Measurements from ENCODE around the gene RUNX3.

The RUNX3 gene

DNA sequence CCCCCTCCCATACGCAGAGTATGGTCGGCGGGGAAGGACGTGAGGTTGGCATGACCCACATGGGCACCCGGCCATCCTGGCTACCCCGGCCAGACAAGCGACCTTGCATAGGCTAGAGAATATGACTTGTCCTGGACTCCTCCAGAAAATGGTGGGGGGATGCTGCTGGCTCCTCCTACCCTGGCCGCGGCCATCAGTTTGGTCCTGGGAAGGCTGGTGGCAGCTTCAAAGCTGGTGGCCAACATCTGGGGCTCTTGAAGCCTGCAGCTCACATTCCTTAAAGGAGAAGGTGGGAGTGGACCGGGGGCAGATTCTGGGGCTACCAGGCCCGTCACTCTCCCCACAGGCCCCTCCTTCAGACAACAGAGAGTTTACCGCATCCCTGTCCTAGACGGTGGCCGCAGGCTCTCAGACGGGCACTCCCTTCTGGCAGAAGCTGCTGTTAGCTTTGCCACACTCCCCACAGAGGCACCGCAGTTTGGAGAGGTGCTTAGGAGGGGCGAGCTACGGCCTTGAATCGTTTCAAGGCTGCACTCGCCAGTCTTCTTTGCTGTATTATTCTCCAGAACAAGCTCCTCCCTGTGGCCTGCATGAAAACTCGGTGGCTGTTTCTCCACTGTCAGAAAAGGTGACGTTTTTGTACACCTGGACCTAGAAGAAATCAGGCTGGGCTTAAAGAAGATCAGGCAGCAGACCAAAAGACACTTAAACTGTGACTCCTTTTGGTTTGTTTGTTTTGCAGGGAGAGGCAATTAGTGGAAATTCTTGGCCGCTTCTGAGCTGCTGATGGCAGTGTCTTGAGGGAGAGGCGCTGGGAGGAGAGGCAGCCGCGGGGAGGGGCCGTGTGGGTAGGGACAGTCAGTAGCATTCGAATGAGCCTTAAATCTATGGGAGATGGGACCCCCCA is 68.0 kb downstream of the RUNX3 start:
- no peak for DNase-seq (ENCODE audit: low spot score)

GRCh38 chr1:24860841-24861240 is 69.2 kb downstream of the RUNX3 start:
- no peak for DNase-seq (ENCODE audit: low spot score)

DNA sequence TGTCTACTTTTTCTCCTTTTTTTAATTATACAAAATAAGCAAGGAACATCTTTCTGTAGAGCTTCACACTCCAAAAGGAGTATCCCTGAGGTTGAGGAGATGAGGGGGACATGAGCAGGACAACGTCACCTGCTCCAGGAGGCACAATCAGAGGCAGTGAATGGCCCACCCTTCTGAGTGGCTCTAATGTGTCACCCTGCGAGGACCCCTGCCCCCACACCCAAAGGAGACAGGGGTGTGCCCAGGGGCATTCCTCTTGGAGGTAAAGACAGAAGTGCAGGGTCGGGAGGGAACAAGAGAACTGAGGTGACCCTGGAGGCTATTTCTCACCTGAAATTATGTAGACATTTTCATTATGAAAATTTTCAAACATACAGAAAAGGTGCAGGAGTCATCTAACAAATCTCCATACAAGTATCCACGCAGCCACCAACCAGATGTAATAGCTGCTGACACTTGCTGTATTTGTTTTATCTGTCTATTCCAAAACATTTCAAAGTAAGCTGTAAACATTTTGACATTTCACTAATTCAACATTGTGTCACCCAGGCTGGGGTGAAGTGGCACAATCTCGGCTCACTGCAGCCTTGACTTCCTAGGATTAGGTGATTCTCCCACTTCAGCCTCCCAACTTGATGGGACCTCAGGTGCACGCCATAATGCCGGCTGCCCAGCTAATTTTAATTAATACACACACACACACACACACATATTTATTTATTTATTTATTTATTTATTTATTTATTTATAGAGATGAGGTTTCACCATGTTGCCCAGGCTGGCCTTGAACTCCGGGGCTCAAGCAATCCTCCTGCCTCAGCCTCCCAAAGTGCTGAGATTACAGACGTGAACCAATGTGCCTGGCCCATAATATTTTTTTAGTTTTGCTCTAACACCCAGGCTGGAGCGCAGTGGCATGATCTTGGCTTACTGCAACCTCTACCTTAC is 70.7 kb downstream of the RUNX3 start:
- DNase-seq (ENCODE audit: low spot score) = no peak

GRCh38 chr1:24858277-24858676 is 71.8 kb downstream of the RUNX3 start:
- no peak for DNase-seq (ENCODE audit: low spot score)

- DNase-seq (ENCODE audit: low spot score) = no peak
These were observed 72.5 kb downstream of the RUNX3 start for GRCh38 chr1:24857507-24858133.

DNA sequence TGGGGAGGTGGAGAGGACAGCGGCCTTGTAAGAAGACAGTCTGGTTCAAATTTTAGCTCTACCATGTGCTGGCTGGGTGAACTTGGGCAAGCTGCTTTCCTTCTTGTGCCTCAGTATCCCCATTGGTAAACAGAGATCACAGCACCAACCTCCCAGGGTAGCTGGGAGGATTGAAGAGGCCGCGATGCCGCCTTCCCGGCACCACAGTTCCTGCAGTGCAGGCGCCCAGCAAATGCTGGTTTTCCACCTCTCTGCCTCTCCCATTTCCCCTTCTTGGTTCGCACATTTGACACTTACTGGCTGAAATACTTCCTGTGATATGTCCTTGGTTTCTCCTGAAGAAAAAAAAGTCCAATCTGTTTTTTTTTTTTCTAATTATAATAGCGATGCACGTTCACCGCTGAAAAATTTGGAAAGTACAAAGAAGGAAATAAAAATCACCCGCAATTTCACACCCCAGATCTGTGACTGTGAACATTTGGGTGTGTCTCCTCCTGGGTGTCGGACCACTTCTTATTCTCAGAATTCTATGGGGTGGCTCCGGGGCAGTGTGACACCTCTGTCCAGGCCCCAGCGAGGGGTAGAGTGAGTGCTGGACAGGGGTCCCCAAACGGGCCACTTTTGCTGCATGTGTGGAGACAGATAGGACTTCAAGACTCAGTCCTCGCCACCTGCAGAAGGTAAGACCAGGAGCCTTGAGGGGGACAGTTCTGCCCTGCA is 73.1 kb downstream of the RUNX3 start:
- no peak for DNase-seq (ENCODE audit: low spot score)

GRCh38 chr1:24855474-24855873 is 74.6 kb downstream of the RUNX3 start:
- no peak for DNase-seq (ENCODE audit: low spot score)

GRCh38 chr1:24853649-24854048 is 76.4 kb downstream of the RUNX3 start:
- no peak for DNase-seq (ENCODE audit: low spot score)

- DNase-seq (ENCODE audit: low spot score) = no peak
These were observed 79.7 kb downstream of the RUNX3 start for GRCh38 chr1:24850328-24850920.

- no peak for DNase-seq (ENCODE audit: low spot score)
These were observed 80.3 kb downstream of the RUNX3 start for GRCh38 chr1:24849672-24850295.
